GM19438 (cell line): ENCODE data around the gene MAPKAPK3.

Experiments used
- ATAC-seq: cut with Tn5 transposase; IDR thresholded peaks from one replicate; pipeline ENCODE4 v1.9.1; 2021; ENCODE audit warnings: low read depth; ENCODE audit not compliant: unreplicated experiment

Gene MAPKAPK3

DNA sequence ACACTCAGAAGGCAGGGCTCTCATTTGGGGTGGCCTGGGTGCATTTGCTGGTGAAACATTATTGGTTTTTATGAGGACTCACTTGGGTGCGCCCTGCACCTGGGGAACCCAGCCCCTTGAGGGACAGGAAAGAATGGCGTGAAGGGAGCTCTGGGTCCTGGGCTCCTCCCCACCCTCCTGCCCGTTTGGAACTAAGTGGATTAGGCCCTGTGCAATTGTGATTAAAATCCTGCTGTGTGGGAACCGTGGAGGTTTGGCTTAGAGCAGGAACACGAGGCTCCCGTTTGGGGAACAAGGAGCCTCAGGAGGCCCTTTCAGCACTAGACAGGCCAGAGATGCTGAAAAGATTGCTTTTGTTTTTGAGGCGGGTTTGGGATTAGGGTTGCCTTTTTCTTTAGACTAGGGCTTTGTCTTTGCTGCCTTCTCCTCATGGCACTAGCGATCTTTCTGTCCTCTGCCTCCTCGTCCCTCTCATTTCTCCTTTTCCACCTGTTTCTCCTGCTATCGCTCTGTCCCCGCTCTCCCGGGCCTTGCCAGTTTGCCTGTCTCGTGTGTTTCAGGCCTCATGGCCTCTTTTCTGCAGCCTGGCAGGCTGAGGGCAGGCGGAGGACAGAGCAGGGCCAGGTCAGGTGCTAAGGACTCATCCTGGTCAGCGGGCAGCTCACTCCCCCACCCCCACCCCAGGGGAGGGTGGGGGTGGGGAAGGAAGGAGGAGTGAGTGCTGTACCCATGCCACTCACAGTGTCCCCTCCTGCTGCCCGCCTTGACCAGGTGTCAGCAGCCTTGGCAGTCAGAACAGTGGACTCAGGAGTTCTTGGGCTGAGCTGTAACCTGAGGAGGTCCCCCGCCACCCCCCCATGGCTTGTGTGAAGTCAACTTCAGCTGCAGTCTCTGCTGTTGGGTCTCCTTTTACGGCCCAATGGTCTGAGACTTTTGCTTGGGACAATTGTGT, 8.6 kb downstream of the MAPKAPK3 start:
- no peak for ATAC-seq

GRCh38 chr3:50626401-50626800, 9.4 kb downstream of the MAPKAPK3 start:
- no peak for ATAC-seq

- ATAC-seq: no peak
Measured at GRCh38 chr3:50627407-50628051, 10.6 kb downstream of the MAPKAPK3 start.

DNA sequence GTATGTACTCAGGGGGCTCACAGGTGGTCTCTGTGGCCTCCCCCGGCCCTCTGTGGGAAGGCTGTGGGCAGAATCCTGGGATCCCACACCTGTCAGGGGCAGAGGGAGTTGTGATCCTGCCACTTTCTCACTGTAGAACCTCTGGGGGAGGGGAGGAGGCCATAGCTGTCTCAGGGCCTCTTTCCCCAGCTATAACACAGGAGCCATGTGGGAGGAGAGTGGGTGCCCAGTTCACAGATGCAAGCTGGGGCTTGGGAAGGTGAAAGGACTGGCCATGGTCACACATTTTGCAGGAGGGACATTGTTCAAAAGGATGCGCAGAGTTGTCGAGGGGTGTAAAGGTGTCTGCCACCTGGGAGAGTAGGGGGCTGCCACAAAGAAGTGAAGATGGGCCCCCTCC, 11.7 kb downstream of the MAPKAPK3 start:
- no peak for ATAC-seq

DNA sequence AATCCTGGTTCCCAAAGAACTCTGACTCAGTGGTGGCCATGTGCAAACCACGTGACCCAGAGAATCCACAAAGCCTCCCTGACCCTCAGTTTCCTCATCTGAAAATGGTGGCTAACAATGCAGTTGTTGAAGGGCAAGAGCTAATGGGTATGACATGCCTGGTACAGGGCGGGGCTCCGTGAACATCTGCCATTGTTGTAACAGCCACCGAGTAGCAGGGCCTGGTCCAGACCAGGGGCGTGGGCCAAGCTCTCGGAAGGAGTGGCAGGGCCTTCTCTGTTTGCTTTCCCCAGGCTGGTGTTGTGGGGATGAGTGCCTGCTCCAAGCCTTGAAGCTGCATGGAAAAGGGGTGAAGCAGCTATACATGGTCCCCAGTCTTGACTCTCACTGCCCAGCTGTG, 13.4 kb downstream of the MAPKAPK3 start:
- ATAC-seq: no peak

GRCh38 chr3:50630877-50631276, 13.9 kb downstream of the MAPKAPK3 start:
- no peak for ATAC-seq

DNA sequence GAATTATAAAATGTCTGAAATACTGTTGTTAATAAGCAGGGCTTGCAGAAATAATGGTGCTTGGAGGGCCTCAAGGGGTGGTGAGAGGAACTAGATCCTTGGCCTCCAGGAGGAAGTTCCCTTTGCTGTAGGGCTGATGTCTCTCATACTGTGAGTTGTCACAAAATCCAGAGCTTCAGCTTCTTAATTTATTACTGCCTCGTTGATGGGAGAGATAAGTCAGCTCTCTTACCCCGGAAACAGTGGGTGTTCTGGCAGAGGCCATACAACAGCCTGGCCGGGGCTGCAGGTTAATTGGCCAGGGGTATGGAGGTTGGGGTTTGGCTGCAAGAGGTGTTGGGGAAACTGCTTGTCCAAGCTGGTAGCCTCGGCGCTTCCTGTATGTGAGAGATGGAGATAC, 15.5 kb downstream of the MAPKAPK3 start:
- ATAC-seq: no peak

DNA sequence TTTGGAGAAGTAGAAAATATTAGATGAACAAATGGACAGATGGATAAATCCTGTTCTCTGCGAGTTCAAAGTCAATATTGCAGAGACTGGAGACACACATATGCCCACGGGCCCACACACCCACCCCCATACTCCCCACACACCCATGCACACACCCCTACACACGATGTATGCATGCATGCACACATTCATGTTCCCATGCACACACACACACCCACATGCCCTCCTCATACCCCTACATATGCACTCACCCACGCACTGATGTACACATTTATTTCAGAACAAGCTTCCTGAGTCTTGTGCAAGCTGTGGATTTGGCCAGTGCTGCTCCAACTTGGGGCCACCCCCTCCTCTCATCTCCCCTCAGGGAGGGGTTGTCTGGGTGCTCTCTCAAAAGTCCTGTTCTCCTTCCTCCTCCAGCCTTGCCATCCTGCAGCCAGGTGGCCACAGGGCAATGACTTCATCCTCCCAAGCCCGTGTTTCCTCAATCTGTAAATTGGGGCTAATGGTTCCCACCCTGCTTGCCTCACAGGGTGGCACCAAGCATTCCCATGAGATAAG, 16.4 kb downstream of the MAPKAPK3 start:
- no peak for ATAC-seq

- ATAC-seq: no peak
Measured at GRCh38 chr3:50635066-50635465, 18.1 kb downstream of the MAPKAPK3 start.

DNA sequence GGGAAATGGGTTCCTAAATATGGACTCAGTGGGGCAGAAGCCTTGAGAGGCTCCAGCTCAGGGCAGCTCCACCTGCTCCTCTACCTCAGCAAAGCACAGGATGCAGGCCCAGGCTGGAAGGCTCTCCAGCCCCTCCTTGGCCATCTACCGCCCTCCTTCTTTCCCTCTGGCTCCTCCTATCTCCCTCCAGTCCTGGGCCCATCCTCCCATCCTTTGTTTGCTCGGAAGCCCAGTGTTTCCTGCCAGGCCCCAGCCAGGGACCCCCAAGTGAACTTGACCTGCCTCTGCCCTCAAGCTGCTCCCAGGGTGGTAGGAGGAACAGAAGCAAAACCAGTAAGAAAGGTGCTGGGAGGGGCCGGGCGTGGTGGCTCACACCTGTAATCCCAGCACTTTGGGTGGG, 20.1 kb downstream of the MAPKAPK3 start:
- ATAC-seq: no peak

DNA sequence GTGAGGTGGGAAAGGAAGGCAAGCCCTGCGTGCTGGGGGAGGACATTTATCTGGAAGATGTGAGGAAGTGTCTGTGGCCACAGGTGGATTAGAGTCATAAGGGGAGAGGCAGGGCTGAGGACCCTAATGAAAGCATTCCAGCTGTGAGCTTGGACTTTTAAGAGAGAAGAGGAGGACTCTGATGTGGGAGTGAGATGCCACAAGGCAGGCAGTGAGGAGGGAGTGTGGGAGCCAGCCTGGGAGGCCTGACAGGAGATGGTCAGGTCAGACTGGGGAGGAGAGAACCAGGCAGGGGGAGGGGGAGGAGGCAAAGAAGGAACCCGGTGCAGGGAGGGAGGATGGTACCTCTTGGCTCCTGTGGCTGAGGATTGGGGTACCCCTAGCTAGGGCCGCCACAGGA, 21.0 kb downstream of the MAPKAPK3 start:
- ATAC-seq: no peak

DNA sequence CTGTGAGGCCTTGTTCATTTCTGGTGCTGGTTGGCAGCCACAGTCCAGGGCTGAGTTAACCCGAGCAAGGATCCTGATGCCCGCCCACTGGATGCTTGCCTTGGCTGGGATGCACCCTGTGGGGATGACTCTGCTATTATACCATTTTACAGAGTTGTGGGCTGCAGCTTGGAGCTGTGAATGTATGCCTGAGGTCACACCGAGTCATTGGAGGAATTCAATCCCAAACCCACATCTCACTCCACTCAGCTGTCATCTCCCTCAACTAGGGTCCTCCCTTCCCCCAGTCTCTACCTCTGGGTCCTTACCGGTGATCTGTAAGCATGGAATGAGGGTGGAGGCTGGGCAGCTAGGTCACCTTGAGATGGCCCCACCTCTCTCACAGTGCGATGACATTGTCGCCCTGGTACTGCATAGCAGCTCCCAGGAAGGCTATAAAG, 22.1 kb downstream of the MAPKAPK3 start:
- ATAC-seq: no peak

DNA sequence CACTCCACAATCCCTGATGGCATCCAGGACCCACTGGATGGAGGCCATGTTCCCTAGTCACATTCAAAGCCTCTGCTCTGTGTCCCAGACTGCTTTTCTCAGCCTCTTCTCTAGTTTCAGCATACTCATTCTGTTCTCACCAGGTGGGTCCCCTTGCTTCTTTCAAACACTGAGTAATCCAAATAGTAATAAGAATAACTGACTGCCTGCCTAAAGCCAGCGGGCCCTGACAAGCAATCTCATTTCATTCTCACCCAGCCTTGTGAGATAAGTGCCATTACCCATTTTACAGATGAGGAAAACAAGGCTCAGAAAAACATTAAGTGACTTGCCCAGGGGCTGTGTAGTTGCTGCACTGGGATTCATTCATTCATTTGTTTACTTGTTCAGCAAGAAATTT, 25.4 kb downstream of the MAPKAPK3 start:
- ATAC-seq: no peak

GRCh38 chr3:50644561-50644960, 27.6 kb downstream of the MAPKAPK3 start:
- no peak for ATAC-seq

- ATAC-seq: no peak
Measured at GRCh38 chr3:50645378-50645777, 28.4 kb downstream of the MAPKAPK3 start.

GRCh38 chr3:50648313-50648712, 31.4 kb downstream of the MAPKAPK3 start:
- no peak for ATAC-seq

GRCh38 chr3:50648944-50649343, 32.0 kb downstream of the MAPKAPK3 start:
- ATAC-seq: no peak

- no peak for ATAC-seq
Measured at GRCh38 chr3:50649451-50649931, 32.5 kb downstream of the MAPKAPK3 start.

- ATAC-seq: no peak
Measured at GRCh38 chr3:50650018-50650417, 33.1 kb downstream of the MAPKAPK3 start.

DNA sequence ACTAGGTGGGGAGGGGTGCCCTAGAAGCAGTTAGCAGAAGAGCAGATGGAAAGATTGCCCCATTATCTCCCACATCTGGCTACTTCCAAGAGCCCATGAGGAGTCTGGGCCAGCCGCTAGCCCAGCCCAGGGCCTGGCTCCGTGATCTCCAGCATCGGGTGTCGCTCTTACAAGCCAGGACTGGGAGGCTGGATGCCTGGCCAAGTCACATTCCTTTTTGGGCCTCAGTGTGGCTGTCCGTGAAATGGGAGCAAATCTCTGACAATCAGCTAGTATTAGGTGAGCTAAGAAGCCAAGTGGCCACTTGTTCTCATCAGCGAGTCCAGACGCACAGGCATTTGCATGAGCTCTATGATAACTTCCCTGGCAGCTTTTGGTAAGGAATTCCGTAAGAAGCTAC, 34.5 kb downstream of the MAPKAPK3 start:
- no peak for ATAC-seq

GRCh38 chr3:50651920-50652529, 35.1 kb downstream of the MAPKAPK3 start:
- no peak for ATAC-seq
